ENCODE measurements around the gene HARS1. TPM values are rescaled to one million over a fixed set of nuclear protein-coding genes. Genes with fewer than 3 reads are reported as not detected.

The HARS1 gene
- total and polyA plus RNA-seq, 8 donors, result 36.2 to 82.8 (median 72.9) TPM

DNA sequence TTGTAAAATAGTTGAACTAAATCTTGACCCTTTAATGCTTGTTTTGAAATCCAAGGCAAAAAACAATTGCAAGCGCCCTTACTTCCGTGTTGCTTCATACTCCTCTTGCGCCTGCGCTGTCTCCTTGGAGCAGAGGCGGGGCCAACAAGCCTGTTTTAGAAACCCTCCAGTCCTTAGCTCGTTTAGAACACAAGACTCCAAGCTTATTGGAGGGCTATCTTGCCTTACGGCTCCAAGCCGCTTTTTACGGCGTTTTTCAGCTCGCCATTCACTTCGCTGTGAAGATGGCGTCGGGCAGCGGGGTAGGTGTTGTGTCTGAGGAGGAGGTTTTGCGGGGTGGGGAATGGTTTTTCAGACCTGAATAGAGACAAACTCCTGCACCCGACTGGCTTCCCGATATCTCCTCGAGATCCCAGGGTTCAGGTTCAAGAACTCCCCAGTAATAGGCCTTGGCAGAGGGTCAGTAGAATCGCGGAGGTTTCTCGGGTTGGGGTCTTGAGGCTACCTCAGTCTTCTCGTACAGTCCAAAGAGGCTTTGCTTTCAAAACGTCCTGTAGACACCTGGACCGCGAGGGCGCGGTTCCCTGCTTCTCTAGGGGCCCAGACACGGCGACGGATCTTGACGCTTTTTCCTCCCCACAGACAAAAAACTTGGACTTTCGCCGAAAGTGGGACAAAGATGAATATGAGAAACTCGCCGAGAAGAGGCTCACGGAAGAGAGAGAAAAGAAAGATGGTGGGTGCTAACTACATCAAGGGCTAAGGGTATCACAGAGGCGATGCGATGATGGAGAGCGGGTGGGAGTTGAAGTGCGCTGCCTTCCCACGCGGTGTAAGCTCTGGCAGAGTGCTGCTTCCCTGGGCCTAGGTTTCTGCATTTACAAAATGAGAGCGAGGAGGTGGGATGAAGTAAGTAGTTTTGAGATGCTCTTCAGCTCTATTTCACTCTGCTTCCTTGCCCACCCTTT is 9.3 kb upstream of the HARS1 start, which contains the start of gene ZMAT2:
Gene ZMAT2 (plus strand): TSS at position 271 of the 968 bp plus-strand sequence. CDS start 14 bp downstream, at position 285.
- Histone ChIP-seq H3K27ac (peak within 1 kb of the TSS; percentile 20 to 80), H3K4me1 (peaks cover 6 to 20% of the 10 kb centered on the region in 2 donors), H3K9me3 (no peaks in the 10 kb centered on the region), H3K4me3 (peak within 1 kb of the TSS; percentile 85 to 91), H3K27me3 (no peaks in the 10 kb centered on the region), H3K36me3 (peaks cover 0 to 85% of the 10 kb centered on the region in 2 donors)
- TF ChIP-seq, protein P1, sequence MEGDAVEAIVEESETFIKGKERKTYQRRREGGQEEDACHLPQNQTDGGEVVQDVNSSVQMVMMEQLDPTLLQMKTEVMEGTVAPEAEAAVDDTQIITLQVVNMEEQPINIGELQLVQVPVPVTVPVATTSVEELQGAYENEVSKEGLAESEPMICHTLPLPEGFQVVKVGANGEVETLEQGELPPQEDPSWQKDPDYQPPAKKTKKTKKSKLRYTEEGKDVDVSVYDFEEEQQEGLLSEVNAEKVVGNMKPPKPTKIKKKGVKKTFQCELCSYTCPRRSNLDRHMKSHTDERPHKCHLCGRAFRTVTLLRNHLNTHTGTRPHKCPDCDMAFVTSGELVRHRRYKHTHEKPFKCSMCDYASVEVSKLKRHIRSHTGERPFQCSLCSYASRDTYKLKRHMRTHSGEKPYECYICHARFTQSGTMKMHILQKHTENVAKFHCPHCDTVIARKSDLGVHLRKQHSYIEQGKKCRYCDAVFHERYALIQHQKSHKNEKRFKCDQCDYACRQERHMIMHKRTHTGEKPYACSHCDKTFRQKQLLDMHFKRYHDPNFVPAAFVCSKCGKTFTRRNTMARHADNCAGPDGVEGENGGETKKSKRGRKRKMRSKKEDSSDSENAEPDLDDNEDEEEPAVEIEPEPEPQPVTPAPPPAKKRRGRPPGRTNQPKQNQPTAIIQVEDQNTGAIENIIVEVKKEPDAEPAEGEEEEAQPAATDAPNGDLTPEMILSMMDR (IDR thresholded peaks at IDR 0.05), result no peak
- intact Hi-C loops (cut with DNase I), result no loop called here
- DNase-seq (peak; percentile 91 to 97 (median 95)), ATAC-seq (peak; percentile 99)

DNA sequence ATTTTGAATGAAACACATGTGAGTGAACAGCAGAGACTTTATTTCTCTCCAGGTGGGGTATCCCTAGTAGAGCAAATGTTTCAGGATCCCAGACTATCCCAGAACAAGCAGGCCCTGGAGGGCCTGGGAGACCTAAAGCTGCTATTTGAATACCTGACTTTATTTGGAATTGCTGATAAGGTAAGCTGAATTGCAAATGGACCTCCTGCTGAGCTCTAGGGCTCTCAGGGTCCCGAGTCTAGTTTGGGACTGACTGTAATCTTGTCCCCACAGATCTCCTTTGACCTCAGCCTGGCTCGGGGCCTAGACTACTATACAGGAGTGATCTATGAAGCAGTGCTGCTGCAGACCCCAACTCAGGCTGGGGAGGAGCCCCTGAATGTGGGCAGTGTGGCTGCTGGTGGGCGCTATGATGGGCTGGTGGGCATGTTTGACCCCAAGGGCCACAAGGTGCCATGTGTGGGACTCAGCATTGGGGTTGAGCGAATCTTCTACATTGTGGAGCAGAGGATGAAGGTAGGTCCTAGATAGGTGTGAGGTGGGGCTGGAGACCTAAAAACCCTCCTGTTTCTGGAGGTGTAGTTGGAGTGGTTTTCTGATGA is 5.8 kb upstream of the HARS1 start:
- H3K36me3 ChIP-seq, result peaks cover 0 to 72% of the 10 kb centered on the region in 2 donors

DNA sequence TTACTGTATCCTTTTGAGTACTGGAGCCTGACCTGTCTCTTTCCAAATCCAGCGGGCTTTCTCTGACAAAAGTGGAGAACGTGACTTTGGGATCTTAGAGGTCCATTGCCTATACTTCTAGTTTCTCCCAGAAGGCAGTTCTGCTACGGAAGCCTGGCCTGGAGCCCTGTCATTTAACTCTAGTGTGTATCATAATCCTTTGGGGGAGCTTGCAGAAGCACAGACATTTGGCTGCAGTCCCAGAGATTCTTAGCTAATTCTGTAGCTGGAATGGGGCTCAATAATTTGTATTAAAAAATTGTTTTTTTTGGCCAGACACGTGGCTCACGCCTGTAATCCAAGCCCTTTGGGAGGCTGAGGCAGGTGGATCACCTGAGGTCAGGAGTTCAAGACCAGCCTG is 3.1 kb upstream of the HARS1 start:
- Histone ChIP-seq H3K4me1 (peaks cover 17 to 32% of the 10 kb centered on the region in 2 donors), H3K27ac (no peak overlapping the region), H3K36me3 (peaks cover 0 to 60% of the 10 kb centered on the region in 2 donors), H3K9me3 (no peaks in the 10 kb centered on the region), H3K4me3 (no peak overlapping the region), H3K27me3 (no peaks in the 10 kb centered on the region)
- no peak for DNase-seq
- intact Hi-C loops (cut with DNase I), result no loop called here
- ATAC-seq, result no peak
- TF ChIP-seq, protein P1 (IDR thresholded peaks at IDR 0.05), result no peak

More for the DNA sequence above, 5.8 kb upstream of the HARS1 start:
- intact Hi-C loops (cut with DNase I), result no loop called here
- ATAC-seq, result no peak
- Histone ChIP-seq H3K27ac (no peak overlapping the region), H3K4me1 (peaks cover 15 to 38% of the 10 kb centered on the region in 2 donors), H3K4me3 (no peak overlapping the region), H3K27me3 (no peaks in the 10 kb centered on the region), H3K9me3 (no peaks in the 10 kb centered on the region)
- no peak for DNase-seq
- TF ChIP-seq, protein P1 (IDR thresholded peaks at IDR 0.05), result no peak

DNA sequence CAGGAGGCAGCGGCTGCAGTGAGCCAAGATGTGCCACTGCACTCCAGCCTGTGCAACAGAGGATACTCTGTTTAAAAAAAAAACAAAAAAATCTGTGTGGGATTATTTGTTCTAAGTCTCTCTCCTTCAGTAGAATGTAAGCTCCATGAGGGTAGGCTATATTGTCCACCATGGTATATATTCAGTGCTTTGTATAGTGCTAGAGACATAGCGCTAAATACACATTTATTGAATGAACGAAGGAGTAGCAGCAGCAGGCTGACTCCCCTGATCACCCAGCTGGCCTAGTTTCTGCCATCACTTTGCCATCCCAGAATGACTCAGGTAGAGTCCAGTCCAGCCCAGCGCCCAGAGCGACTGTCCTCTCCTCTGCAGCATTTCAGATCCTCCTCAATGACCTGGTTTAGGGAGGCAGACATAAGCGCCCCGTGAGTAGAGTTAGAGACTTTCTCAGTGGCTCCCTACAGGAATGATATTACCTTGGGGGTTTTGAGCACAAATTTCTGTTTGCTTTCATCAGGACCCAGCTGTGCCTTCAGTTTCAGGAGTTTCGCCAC is 716 bp downstream of the HARS1 start:
- Histone ChIP-seq H3K36me3 (peaks cover 0 to 42% of the 10 kb centered on the region in 2 donors), H3K27me3 (no peaks in the 10 kb centered on the region), H3K4me3 (peak overlapping the region; percentile 69 to 73), H3K27ac (peak overlapping the region; percentile 77 to 91), H3K9me3 (no peaks in the 10 kb centered on the region), H3K4me1 (peaks cover 17 to 32% of the 10 kb centered on the region in 2 donors)
- intact Hi-C loops (cut with DNase I), result no loop called here
- no peak for DNase-seq
- TF ChIP-seq, protein P1 (IDR thresholded peaks at IDR 0.05), result no peak
- ATAC-seq, result no peak

Measured in left lung (tissue), 10 donors.